DLD1 (cell line): ENCODE measurements around the gene EPHA8.

ENCODE experiments used
- in situ Hi-C: cut with HindIII; loops from 2 replicates; pipeline ENCODE4 v1.10.0; 2017; ENCODE audit warnings: low sequenced_read_pairs

The EPHA8 gene

DNA sequence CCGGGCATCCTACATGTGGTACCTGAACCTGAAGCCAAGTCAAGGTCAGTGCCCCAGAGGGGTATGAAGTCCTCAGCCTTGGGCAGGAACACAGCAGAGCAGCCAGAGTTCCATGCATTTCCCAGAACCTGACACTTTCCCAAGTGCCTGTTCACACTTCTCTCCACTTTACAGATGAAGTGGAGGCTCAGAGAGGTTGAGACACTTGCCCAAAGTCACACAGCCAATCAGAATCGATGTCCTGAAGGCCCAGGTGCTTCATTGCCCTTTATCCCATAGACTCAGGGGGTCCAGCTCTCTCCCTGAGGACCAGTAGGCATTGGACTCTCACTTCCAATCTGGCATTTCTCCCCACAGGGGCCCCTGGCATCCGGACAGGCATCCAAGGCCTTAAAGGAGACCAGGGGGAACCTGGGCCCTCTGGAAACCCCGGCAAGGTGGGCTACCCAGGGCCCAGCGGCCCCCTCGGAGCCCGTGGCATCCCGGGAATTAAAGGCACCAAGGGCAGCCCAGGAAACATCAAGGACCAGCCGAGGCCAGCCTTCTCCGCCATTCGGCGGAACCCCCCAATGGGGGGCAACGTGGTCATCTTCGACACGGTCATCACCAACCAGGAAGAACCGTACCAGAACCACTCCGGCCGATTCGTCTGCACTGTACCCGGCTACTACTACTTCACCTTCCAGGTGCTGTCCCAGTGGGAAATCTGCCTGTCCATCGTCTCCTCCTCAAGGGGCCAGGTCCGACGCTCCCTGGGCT is 75.4 kb downstream of the EPHA8 start:
- in situ Hi-C loops = no loop called here

DNA sequence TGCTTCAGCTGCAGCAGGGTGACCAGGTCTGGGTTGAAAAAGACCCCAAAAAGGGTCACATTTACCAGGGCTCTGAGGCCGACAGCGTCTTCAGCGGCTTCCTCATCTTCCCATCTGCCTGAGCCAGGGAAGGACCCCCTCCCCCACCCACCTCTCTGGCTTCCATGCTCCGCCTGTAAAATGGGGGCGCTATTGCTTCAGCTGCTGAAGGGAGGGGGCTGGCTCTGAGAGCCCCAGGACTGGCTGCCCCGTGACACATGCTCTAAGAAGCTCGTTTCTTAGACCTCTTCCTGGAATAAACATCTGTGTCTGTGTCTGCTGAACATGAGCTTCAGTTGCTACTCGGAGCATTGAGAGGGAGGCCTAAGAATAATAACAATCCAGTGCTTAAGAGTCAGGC is 76.0 kb downstream of the EPHA8 start:
- in situ Hi-C loops = no loop called here

DNA sequence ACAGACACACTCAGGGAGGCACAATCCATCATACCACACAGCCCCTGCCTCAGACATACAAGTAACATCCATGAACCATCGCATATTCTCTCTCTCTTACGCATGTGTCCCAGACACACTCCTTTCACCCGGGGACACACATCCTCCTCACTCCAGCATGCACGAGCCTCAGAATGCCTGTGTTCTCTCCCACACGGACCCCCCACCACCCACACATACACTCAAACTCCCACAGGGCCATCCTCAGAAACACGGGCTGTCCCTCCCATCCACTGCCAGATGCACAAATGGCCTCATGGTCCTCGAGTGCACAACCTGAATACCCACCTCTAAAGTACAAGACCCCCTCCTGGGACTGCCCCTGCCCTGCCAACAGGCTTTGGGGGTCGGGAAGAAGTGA is 78.0 kb downstream of the EPHA8 start:
- in situ Hi-C loops = no loop called here

DNA sequence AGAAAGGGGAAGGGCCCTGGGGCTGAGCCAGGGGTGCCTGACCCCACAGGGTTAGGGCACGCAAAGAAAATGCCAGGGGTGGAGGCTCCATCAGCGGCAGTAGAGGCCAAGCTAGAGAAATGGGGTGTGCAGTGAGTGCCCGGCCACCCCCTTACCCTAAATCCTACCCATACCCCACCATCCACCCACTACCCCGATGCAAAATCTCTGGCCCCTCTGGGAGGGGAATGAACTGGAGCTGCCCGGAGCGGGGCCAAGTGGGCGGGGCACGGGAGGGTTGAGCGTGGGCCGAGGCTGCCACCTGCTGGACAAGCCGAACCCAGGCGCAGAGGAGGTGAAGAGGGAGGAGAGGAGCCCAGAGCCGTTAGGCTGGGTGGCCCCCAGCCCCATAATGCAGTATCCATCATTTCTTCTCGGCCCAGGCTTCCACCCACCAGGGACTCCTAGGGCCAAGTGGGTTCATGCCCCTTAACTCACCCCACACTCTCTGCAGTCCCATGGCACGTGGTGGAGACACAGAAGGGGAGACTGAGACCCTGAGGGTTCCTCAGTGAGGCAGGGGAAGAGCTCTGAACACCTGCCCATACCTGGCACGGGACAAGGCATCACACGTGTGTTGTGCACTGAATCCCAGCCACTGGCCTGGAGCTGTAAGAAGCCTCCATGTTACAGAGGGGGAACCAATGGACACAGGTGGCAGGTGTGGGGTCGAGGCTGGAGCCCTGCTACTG is 78.8 kb downstream of the EPHA8 start:
- in situ Hi-C loops = no loop called here

DNA sequence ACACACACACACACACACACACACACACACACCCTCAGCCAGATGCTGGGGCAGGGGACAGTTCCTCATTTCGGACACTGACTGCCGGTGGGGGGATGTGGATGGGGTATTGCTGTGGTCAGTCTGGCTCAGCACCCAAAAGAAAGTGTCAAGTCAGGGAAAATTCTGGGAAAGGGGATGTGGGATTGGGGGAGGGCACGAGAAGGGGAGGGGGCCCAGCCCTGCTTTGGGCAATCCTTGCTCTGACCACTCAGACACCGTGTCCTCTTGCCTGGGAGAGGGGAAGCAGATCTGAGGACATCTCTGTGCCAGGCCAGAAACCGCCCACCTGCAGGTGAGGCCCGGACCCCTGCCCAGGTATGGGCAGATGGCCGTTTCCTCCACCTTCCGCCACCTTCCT is 80.1 kb downstream of the EPHA8 start, which contains the start of gene C1QC:
Gene C1QC (plus strand): TSS at position 253 of the 400 bp plus-strand sequence. CDS start 391 bp downstream, outside the sequence.
- in situ Hi-C loops = no loop called here

DNA sequence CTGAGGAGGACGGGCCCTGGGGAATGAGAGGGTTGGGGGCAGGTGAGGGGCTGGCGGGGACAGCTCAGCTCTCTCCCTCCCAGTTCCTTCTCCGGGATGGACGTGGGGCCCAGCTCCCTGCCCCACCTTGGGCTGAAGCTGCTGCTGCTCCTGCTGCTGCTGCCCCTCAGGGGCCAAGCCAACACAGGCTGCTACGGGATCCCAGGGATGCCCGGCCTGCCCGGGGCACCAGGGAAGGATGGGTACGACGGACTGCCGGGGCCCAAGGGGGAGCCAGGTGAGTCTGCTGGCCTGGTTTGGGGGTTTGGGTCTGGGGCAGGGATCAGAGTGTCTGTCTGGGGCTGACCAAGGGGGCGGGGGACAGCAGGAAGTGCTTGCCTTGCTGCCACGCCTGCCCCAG is 80.6 kb downstream of the EPHA8 start:
- in situ Hi-C loops = no loop called here

DNA sequence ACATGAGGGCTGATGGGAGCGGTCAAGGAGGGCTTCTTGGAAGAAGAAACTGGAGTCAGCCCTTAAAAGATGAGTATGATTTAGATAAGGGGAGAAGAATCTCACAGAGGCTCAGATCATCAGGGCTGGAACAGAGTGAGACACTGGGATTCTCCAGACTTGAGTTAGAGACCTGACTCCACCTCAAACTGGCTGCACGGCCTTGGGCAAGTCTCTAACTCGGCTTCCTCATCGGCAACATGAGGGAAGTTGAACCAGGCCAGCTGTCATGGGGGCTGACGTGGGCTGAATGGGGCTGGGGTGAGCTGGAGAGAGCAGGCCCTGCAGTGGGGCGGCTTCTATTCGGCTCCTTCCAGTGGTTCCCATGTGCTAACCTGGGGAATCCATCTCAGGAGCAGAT is 82.6 kb downstream of the EPHA8 start:
- in situ Hi-C loops = no loop called here

DNA sequence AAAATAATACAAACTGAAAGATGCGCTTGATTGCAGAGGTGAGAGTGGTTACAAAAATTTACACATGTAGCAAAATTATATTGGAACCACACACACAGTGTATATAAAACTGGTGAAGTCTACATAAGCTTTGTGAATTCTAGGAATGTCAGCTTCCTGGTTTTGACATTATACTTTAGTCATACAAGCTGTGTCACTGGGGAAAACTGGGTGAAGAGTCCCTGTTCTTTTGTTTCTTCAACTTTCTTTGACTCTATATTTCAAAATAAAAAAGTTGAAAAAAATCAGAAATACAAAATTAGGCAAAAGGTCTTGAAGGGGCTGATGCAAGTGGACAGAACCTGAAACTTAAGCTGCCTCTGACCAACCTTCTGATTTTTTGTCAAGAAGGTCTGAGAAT is 83.1 kb downstream of the EPHA8 start:
- in situ Hi-C loops = no loop called here

DNA sequence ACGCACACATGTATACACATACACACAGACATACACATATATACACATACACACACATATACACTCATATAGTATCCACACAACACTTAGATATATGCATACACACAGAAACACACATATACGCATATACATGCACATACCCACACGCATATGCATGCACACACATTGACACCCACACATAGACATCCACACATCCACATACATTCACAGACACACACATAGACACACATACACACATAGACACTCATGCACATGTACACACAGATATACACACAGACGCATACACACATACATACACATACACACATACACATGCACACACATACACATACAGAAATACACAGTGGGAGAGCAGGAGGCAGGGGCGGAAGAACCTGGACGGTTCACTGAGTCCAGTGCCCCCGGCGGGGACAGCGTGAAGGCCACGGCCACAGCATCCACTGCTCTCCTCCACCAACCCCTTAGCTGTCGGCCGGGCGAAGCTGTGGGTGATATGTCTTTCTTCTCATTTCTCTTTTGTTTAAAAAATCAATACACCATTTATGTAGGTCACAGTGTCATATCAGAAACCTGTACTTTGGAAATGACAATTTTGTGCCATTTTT is 86.9 kb downstream of the EPHA8 start:
- in situ Hi-C loops = no loop called here

DNA sequence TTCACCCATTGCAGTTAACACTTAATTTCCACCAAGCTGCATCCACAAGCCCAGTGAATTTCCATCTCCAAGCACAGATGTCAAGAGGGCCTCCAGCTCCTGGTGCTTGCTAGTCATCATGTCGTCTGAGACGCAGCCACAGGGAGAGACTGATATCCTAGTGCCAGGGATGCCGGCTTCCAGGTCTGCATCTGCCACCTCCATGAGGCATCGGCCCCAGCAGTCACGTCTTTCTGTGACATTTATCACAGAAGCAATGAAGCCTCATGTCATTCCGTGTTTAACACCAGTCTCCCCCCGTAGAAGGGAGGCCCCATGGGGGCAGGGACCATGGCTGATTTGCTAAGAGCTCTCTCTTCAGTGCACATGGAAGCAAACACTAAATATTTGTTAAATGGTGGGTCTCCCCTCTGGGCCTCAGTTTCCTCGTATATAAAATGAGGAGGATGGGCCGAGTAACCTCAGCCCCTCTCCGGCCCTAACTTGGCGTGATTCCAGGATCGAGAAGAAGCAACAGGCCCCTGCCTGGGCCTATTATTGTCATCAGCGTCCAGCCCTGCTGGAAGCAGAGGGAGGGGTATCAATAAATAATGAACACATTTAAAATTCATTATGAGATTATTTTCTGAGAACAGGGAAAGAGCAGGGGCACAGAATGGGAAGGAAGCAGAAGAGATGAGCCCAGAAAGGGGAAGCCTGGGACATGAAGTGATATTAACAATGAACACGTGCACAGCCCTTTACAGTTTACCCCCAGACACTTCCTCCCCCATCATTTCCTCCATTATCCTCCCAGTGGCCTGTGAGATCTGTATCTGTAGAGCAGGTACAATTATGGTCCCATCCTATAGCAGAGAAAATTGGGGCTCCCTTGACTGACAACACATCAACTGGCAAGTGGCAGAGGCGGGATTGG is 88.9 kb downstream of the EPHA8 start:
- in situ Hi-C loops = no loop called here

DNA sequence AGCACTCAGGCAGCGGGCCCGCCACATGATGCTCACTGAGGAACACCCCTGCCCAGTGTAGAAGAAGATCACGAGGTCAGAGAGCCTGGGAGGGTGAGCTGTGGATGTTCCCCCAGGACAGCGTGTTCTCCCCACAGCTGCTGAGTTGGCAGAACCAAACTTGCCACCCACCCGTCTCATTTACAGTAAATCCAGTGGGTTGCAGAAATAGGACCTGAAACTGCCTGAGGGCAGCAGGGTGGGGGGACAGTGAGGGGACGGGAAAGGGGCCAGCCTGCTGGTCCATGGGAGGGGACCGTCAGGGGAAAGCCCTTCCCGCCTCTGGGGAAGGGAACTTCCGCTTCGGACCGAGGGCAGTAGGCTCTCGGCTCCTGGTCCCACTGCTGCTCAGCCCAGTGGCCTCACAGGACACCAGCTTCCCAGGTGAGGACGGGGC is 89.6 kb downstream of the EPHA8 start, which contains the start of gene C1QB:
Gene C1QB (plus strand): TSS at position 356 of the 436 bp plus-strand sequence. CDS start 6,227 bp downstream, outside the sequence.
- in situ Hi-C loops = no loop called here
